PC-9 (cell line): ENCODE measurements around the gene PRR15. TPM values are rescaled to one million over a fixed set of nuclear protein-coding genes. Genes with fewer than 3 reads are reported as not detected.

Experiments
- BruUV-seq: library from RNA; stranded (reverse); fragments of 400-500 nt; replicated peaks from 2 replicates; lab custom pipeline; 2021; lab: Mats Ljungman, UMichigan
- CTCF ChIA-PET: fragments of 300-600 bp; sonication (Branson Sonifier 250); formaldehyde crosslinking; loops from one replicate; lab custom pipeline; 2022; ENCODE audit warnings: antibody characterized with exemption; lab: Charles Lee
- POLR2A ChIA-PET: fragments of 300-600 bp; sonication (Branson Sonifier 250); formaldehyde crosslinking; loops from one replicate; lab custom pipeline; 2022; ENCODE audit warnings: antibody characterized with exemption; ENCODE audit not compliant: unreplicated experiment; lab: Charles Lee
- DNase-seq, 2 experiments: peaks; one replicate each; pipeline versions ENCODE4 v3.0.0 to v3.0.0-alpha.2; 2015 to 2022; ENCODE audit warnings: mixed read lengths in 1 of 2
- H2AFZ ChIP-seq: fragments of 200-600 bp; sonication (generic); 2 replicates; pipeline ENCODE4 v1.8.1; 2017; ENCODE audit warnings: antibody characterized with exemption
- H3F3A ChIP-seq: fragments of 200-600 bp; sonication (generic); 2 replicates; pipeline ENCODE4 v1.8.1; 2017; ENCODE audit warnings: antibody characterized with exemption, mild to moderate bottlenecking, low read depth; ENCODE audit not compliant: insufficient read depth
- H3K27ac ChIP-seq: fragments of 200-600 bp; sonication (generic); 2 replicates; pipeline ENCODE4 v1.6.1; 2016; ENCODE audit warnings: mixed run types
- H3K27me3 ChIP-seq: fragments of 200-600 bp; sonication (generic); 2 replicates; pipeline ENCODE4 v1.6.1; 2016; ENCODE audit warnings: low read depth, mixed run types; ENCODE audit not compliant: insufficient read depth
- H3K36me3 ChIP-seq: fragments of 200-600 bp; sonication (generic); 2 replicates; pipeline ENCODE4 v1.6.1; 2016; ENCODE audit warnings: low read depth, mixed run types
- H3K4me1 ChIP-seq: fragments of 200-600 bp; sonication (generic); replicated peaks from 2 replicates; pipeline ENCODE4 v1.6.1; 2016; ENCODE audit warnings: mixed run types; ENCODE audit not compliant: insufficient read depth
- H3K4me2 ChIP-seq: fragments of 200-600 bp; sonication (generic); 2 replicates; pipeline ENCODE4 v1.6.1; 2017; ENCODE audit warnings: mixed run types
- H3K4me3 ChIP-seq: fragments of 200-600 bp; sonication (generic); 2 replicates; pipeline ENCODE4 v1.6.1; 2016; ENCODE audit warnings: mixed run types
- H3K79me2 ChIP-seq: fragments of 200-600 bp; sonication (generic); 2 replicates; pipeline ENCODE4 v1.6.1; 2017; ENCODE audit warnings: low read depth, mixed run types
- H3K9me2 ChIP-seq: fragments of 200-600 bp; sonication (generic); 2 replicates; pipeline ENCODE4 v1.8.1; 2017; ENCODE audit warnings: mild to moderate bottlenecking; ENCODE audit not compliant: insufficient read depth
- H3K9me3 ChIP-seq: fragments of 200-600 bp; sonication (generic); 2 replicates; pipeline ENCODE4 v1.8.1; 2016; ENCODE audit warnings: low read depth; ENCODE audit not compliant: insufficient read depth
- H4K20me1 ChIP-seq: fragments of 200-600 bp; sonication (generic); 2 replicates; pipeline ENCODE4 v1.8.1; 2017; ENCODE audit not compliant: insufficient read depth
- EZH2 ChIP-seq: fragments of 200-600 bp; sonication (generic); IDR thresholded peaks from 2 replicates; pipeline ENCODE4 v1.8.0; 2017; ENCODE audit warnings: antibody characterized with exemption, low read depth
- intact Hi-C: fragments of 100-400 bp; cut with micrococcal nuclease; formaldehyde crosslinking; loops from one replicate; pipeline ENCODE4 v1.10.0; 2022; ENCODE audit not compliant: unreplicated experiment
- total RNA-seq: library from RNA; stranded (reverse); gene quantifications from 2 replicates; pipeline ENCODE4 v1.2.3, GENCODE V29; 2021
- TF ChIP-seq, protein P1 (sequence below): fragments of 200-600 bp; sonication (generic); conservative IDR thresholded peaks from 2 replicates; pipeline ENCODE4 v1.6.1; 2017; ENCODE audit warnings: mixed run types, antibody characterized with exemption, mild to moderate bottlenecking, moderate library complexity

PRR15 gene
- total RNA-seq, 1 experiment from 2014 or later, result 64.9 TPM

DNA sequence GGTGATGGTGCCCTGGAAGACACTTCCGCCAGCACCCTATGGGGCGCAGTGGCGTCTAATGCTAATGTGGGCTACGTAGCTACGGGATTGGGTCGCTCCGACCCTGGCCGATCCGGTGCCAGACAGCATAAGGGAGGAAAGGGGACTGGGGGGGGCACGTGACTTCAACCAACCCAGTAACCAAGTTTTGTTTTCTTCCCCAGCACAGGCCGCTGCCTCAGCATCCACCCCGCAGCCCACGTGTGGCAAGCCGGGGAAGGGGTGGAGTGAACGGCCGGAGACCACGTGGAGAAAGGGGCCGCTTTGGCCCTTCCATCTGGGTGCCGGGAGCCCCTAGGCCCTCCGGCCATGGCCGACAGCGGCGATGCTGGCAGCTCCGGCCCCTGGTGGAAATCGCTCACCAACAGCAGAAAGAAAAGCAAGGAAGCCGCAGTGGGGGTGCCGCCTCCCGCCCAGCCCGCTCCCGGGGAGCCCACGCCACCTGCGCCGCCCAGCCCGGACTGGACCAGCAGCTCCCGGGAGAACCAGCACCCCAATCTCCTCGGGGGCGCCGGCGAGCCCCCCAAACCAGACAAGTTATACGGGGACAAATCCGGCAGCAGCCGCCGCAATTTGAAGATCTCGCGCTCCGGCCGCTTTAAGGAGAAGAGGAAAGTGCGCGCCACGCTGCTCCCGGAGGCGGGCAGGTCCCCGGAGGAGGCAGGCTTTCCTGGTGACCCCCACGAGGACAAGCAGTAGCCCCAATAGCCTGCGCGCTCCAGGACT lies 2.5 kb downstream of the PRR15 start:
- Histone ChIP-seq H3K9me2 (no peaks in the 10 kb centered on the region), H3K27ac (peak overlapping the region; percentile 92), H3K4me1 (peaks cover 57% of the 10 kb centered on the region), H3F3A (peaks cover 64% of the 10 kb centered on the region), H3K4me2 (peak overlapping the region; percentile 91), H4K20me1 (no peaks in the 10 kb centered on the region), H3K27me3 (no peaks in the 10 kb centered on the region), H3K36me3 (peaks cover 42% of the 10 kb centered on the region), H3K4me3 (peak overlapping the region; percentile 72), H3K9me3 (peaks cover 33% of the 10 kb centered on the region), H3K79me2 (peaks cover 69% of the 10 kb centered on the region), H2AFZ (no peak overlapping the region)
- no peak for TF ChIP-seq EZH2
- TF ChIP-seq, protein P1, sequence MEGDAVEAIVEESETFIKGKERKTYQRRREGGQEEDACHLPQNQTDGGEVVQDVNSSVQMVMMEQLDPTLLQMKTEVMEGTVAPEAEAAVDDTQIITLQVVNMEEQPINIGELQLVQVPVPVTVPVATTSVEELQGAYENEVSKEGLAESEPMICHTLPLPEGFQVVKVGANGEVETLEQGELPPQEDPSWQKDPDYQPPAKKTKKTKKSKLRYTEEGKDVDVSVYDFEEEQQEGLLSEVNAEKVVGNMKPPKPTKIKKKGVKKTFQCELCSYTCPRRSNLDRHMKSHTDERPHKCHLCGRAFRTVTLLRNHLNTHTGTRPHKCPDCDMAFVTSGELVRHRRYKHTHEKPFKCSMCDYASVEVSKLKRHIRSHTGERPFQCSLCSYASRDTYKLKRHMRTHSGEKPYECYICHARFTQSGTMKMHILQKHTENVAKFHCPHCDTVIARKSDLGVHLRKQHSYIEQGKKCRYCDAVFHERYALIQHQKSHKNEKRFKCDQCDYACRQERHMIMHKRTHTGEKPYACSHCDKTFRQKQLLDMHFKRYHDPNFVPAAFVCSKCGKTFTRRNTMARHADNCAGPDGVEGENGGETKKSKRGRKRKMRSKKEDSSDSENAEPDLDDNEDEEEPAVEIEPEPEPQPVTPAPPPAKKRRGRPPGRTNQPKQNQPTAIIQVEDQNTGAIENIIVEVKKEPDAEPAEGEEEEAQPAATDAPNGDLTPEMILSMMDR, result no peak
- POLR2A ChIA-PET, result interaction anchor here (0.5 to 0.7 kb wide), 2 partner anchors 13 to 705 kb away, joined by 5 to 6 read pairs; no protein-coding TSS in a partner anchor
- intact Hi-C loops, result loop anchor here (2.0 to 10.0 kb wide), 2 partner anchors 119 to 157 kb away; no protein-coding TSS in a partner anchor
- DNase-seq, result no peak
- BruUV-seq, result no TSS peak
- CTCF ChIA-PET, result no interaction called here

DNA sequence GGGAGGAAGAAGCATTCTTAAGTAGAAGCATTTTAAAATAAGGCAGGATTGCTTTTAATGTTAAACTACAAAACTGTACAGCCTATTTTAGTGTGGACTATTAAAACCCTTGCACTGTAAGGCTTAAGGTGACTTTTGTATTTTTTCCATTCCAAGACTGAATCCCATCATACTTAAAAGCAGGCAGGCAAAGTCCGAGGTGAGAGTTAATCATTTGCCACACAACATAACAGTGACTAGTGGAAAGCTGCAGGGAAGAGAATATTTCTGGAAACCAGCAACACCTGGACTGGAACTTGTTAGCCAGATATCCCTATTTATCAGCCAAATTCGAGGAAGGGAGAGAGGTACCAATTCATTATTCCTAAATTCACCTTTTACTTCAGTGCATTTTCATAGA lies 3.5 kb downstream of the PRR15 start:
- Histone ChIP-seq H3K27ac (no peak overlapping the region), H3K9me2 (no peaks in the 10 kb centered on the region), H4K20me1 (no peaks in the 10 kb centered on the region), H3F3A (peaks cover 64% of the 10 kb centered on the region), H3K79me2 (peaks cover 58% of the 10 kb centered on the region), H2AFZ (no peak overlapping the region), H3K36me3 (peaks cover 42% of the 10 kb centered on the region), H3K4me3 (peak overlapping the region; percentile 14; the same call in 1 of the 2 replicates), H3K9me3 (peaks cover 33% of the 10 kb centered on the region), H3K27me3 (no peaks in the 10 kb centered on the region), H3K4me1 (peaks cover 47% of the 10 kb centered on the region), H3K4me2 (peak overlapping the region; percentile 24)
- BruUV-seq, result no TSS peak
- no peak for DNase-seq
- intact Hi-C loops, result loop anchor here (10.0 kb wide), 1 partner anchor 118 kb away; no protein-coding TSS in a partner anchor
- CTCF ChIA-PET, result no interaction called here
- TF ChIP-seq EZH2, result no peak
- TF ChIP-seq, protein P1, result no peak
- POLR2A ChIA-PET, result no interaction called here

DNA sequence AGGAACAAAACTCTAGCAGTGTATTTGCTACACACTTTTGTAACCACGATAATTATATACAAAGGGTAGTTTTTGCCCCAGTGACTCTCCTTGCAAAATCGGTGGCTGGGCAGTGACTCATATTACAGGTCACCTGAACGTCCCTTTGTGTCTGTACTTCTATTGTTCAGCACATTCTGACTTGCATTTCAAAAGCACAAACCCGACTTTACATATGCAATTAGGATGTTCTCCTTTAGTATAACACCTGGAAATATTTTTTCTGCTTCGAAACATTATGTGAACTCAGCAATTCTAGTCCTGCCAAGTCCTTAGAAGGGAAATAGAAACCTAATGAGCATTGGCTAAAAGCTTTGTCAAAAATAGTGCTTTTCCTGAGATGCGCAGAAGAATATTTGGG lies 6.0 kb downstream of the PRR15 start:
- Histone ChIP-seq H3K79me2 (peaks cover 39% of the 10 kb centered on the region), H3K9me3 (peaks cover 33% of the 10 kb centered on the region), H3K4me1 (peaks cover 45% of the 10 kb centered on the region), H3K4me2 (peak overlapping the region; percentile 37), H3K9me2 (no peaks in the 10 kb centered on the region), H2AFZ (no peak overlapping the region), H3K27ac (peak overlapping the region; percentile 43), H3K36me3 (peaks cover 42% of the 10 kb centered on the region), H3F3A (peaks cover 48% of the 10 kb centered on the region), H3K27me3 (no peaks in the 10 kb centered on the region), H4K20me1 (no peaks in the 10 kb centered on the region), H3K4me3 (no peak overlapping the region)
- ChIA-PET POLR2A (interaction anchor here (0.7 kb wide), 1 partner anchor 38 kb away, joined by 4 read pairs; no protein-coding TSS in a partner anchor), CTCF (no interaction called here)
- no peak for TF ChIP-seq EZH2
- TF ChIP-seq, protein P1, result no peak
- peak; percentile 54 to 82 for DNase-seq
- BruUV-seq, result no TSS peak
- intact Hi-C loops, result loop anchor here (10.0 kb wide), 1 partner anchor 115 kb away; no protein-coding TSS in a partner anchor
